GM12801 (cell line): ENCODE measurements around the gene GABRA5.

Source experiments
- TF ChIP-seq, protein P1 (sequence below): IDR thresholded peaks from one replicate; pipeline ENCODE4 v1.5.1; 2011; ENCODE audit warnings: control low read depth; ENCODE audit not compliant: insufficient read length; ENCODE audit errors: extremely low read depth

Gene GABRA5

DNA sequence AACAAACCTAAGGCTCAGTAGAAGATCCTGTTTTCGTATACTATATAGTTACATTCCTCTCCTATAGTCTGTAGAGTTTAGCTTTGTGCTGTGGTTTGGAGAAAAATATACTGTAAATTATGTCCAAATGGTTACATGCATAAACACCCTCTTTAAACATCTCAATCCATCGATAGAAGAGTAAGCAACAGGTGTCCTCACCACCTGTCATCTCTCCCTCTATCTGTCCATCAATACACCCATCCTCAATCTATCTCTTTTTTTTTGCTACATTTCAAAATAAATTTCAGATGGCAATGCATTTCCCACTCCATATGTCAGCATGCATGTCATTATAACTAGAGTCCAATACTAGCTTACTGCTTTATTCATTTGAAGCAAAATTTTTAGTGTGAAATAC is 83.1 kb downstream of the GABRA5 start:
- TF ChIP-seq, protein P1, sequence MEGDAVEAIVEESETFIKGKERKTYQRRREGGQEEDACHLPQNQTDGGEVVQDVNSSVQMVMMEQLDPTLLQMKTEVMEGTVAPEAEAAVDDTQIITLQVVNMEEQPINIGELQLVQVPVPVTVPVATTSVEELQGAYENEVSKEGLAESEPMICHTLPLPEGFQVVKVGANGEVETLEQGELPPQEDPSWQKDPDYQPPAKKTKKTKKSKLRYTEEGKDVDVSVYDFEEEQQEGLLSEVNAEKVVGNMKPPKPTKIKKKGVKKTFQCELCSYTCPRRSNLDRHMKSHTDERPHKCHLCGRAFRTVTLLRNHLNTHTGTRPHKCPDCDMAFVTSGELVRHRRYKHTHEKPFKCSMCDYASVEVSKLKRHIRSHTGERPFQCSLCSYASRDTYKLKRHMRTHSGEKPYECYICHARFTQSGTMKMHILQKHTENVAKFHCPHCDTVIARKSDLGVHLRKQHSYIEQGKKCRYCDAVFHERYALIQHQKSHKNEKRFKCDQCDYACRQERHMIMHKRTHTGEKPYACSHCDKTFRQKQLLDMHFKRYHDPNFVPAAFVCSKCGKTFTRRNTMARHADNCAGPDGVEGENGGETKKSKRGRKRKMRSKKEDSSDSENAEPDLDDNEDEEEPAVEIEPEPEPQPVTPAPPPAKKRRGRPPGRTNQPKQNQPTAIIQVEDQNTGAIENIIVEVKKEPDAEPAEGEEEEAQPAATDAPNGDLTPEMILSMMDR: no peak

DNA sequence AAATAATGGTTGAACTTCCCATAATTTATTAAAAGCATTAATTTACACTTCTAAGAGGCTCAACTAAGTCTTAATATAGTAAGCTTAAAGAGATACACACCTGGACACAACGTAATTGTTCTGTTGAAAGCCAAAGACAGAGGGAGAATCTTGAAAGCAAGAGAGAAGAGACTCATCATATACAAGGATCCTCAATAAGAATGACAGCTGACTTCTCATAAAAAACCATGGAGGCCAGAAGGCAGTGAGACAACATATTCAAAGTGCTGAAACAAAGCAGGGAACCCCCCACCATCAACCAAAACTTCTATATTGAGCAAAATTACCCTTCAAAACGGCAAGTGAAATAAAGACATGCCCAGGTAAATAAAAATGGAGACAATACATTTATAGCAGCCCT is 87.5 kb downstream of the GABRA5 start:
- TF ChIP-seq, protein P1: no peak

DNA sequence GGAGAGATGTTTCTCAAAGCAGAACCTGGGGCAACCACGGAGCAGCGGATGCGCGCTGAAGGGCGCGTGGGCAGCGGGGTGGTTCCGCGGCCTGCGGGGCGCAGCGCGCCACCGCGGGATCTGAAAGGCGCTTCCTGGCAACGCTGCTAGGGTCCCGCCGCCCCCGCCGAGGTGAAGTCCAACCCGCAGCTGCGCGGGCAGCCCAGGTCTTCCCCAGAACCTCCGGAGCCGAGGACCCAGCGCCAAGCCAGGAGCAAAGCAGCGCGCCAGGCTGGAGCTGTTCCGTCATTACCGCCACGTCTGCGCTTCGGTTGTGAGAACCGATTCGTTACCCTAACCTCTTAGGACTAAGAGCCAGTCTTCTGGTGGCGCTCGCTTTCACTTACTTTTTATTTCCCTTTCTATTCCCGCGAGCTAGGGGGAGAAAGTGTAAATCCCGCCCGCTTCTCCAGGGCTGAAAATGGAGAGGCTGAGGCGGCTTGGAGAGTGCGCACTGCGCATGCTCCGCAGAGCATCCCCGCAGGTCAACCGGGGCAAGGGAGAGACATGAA is 100.9 kb downstream of the GABRA5 start:
- TF ChIP-seq, protein P1: no peak

DNA sequence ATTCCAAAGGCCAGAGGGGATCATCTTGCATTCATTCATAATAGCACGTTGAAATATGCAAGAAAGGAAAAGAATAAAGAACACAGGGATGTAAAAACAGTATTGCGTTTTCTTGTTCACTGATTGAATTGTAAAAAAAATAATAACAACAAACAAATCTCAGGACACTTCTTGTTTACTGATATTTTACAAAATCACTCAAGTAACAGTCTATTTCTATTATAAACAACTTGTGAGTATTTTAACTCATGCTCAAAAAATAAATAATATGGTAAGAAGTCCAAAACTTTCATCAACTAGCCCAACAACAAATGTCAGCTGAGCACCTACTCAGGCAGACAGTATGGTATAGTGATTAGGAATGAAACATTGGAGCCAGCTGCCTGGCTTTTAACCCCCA is 101.9 kb downstream of the GABRA5 start:
- TF ChIP-seq, protein P1: no peak

DNA sequence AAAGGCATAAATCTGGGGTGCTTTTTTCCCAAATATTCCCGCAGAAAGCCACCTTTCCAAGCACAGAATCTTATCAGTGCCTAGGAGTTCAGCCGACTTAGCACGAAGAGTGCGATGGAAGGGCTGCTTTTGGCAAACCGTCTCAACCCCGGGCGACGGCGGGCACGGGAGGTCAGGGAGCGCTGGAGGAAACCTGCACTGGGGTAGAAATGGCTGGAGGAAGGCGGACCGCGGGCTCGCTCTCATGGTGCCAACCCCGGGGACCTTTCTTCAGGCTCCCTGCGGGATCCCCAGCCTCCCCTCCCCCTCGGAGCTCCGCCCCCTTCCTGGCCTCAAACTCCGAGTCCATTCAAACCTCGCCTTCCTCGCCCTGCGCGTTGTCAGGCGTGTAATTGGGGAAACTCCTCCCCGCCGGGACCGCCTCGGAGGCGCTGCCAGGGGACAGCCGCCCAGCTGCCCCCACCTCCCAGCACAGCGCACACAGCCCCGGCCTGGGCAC is 103.9 kb downstream of the GABRA5 start, which contains the start of gene GABRG3:
TSS of gene GABRG3 (plus strand) at position 470 of the 499 bp plus-strand sequence.
- TF ChIP-seq, protein P1: no peak

DNA sequence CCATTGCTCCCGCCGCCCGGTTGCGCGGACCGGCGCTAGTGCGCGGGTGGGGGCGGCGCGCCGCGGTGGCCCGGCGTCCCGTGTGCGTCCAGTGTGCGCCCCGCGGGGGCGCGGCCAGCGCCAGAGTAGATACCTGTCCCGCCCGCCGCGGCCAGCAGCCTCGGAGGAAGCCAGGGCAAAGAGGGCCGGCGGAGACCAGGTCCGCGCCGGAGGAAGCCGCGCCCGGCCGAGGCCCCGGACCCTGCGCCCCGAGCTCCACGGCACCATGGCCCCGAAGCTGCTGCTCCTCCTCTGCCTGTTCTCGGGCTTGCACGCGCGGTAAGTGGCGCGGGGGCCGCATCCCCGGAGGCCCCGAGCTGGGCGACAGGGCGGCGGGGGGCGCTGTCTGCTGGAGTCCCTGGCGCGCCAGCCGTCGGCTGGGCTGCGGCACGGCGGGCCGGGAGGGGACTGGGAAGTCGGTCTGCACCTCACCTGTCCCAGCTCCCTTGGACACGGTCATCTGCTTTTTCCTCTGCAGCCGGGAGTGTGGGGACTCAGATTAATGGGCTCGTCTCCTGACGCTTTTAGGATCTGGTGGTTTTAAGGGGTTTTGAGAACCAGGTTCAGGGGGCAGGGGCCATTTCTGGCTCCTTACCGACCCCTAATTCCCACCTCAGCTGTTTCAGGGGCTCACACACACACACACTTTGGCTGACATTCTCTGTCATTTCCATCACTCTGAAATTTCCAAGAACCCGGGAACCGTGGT is 104.6 kb downstream of the GABRA5 start:
- TF ChIP-seq, protein P1: no peak

DNA sequence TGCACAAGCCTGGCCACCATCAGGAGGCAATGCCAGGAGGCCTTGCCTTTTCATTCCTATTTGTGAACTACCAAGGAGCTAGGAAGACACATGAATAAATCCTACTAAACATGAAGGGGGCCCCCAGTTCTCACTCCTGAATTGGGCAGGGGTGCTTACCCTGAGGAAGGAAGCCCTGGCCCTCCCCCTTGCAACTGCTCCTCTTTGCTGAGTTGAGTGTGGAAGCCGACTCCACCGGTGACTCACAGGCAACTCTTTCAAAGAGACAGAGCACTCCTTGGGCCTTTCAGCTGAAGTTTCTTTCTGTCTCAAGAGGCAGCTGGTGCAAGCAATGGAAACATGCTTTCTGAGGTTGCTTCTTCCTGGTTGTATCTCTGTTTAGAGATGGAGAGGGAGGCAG is 105.8 kb downstream of the GABRA5 start:
- TF ChIP-seq, protein P1: no peak
